Fibroblast of skin of left quadriceps (primary cell): ENCODE data around the gene DDHD1.
A peak's percentile ranks its signal among the peaks of the same experiment; 100 is the strongest.
"Not testable (repeated sequence)": the region's sequence is repeated elsewhere in the genome, so short reads cannot be mapped to it uniquely, and the experiment has no call there.

ENCODE experiments used
- DNase-seq, 2 experiments: peaks; one replicate each; pipeline ENCODE4 v3.0.0-alpha.2; 2013; ENCODE audit warnings: low read depth in 2 of 2

DDHD1 gene

GRCh38 chr14:53152887-53153701 lies at the start of gene DDHD1:
TSS of gene DDHD1 (minus strand) at chr14:53153323. CDS start at chr14:53153098, 225 bp downstream.
- peak; percentile 28 to 30 for DNase-seq

- no peak for DNase-seq
Measured at GRCh38 chr14:53195949-53196348, 42.8 kb upstream of the DDHD1 start.

DNA sequence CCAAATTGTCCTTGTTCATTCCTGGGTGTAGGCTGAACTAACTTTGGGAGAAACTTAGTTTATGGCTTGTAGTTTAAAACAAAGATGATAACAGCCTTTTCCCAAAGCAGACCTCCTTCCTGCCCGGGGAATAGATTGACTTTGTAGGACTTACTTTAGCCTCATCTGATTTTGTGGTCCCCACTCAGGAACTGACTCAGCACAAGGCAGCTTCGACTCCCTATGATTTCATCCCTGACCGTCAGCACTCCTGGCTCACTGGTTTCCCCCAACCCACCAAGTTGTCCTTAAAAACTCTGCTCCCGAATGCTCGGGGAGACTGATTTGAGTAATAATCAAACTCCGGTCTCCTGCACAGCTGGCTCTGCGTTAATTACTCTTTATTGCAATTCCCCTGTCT lies 40.1 kb upstream of the DDHD1 start:
- DNase-seq: peak in 1 of 2 experiments; percentile 7

- DNase-seq: no peak
Measured at GRCh38 chr14:53192052-53192760, 39.1 kb upstream of the DDHD1 start.

DNA sequence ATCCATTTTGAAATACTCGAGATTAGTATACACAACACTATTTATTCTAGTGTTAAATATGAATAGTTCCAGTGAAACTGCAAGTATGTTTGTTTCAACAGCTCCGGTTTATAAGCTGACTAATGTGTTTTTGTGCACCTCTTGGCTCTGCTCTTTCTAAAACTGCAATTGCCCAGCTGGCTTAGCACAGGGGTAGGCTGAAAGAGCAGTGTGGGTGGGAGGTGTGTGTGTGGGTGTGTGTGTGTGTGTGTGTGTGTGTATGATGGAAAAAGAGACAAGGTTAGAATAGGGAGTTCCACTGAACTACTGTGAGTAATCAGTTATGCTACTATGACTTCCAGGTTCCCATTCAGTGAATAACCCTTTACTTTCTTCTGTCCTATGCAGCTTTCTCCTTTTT lies 37.8 kb upstream of the DDHD1 start:
- no peak for DNase-seq

DNA sequence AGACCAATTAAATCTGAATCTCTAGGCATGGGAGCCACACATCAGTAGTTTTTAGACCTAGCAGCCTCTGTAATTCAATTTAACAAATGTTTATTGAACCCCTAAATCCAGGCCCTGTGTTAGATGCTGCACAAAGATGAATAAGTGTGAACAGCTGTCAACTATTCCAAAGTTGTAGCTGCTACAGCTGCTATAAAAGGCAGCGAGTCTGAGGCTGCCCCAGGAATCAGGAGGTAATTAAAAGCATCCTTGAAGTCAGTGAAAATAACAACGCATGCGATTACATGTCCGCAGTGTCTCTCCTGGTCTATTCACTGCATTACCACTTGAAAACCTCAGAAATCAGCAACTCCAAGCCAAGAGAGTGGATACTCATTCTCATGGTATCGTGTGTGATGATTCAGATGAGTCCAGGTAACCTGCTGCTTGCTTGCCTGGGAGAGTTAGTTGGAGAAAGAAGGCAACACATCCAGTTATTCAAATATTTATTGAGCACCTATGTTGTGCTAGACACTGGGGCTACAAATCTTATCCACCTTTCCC lies 34.9 kb upstream of the DDHD1 start:
- DNase-seq: no peak

GRCh38 chr14:53186532-53186931 lies 33.4 kb upstream of the DDHD1 start:
- no peak for DNase-seq

DNA sequence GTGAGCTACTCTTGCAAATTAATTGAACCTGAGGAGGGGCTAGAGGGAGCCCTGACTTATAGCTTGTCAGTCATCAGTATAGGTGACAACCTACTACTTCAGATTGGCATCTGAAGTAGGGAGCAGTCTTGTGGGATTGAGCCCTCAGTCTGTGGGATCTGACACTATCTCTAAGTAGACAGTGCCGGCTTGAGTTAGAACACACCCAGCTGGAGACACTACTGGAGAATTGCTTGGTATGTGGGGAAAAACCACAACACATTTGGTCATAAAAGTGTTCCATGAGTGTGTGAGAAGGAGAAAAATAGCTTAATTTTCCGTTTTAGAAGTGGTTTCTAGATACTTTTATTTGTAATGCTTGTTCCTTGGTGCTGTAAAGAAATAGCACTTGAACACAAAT lies 30.5 kb upstream of the DDHD1 start:
- DNase-seq: peak; percentile 36 to 40

DNA sequence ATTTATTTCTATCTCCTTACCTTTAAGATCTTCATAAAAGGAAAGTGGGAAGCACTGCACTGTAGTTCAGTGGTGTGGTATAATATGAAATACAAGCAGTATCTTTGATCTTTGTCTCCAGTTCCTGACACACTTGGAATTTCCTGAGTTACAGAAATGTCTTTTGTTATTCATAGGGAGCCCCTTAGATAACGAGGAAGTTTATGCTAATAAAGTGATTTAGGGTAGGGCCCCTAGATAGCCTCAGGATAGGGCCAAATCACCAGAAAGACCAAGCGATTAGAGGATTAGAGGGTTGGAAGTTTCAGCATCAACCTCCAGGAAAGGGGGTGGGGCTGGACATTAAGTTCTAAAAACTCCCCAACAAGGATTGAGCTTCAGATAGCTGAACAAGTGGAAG lies 29.9 kb upstream of the DDHD1 start:
- no peak for DNase-seq

DNA sequence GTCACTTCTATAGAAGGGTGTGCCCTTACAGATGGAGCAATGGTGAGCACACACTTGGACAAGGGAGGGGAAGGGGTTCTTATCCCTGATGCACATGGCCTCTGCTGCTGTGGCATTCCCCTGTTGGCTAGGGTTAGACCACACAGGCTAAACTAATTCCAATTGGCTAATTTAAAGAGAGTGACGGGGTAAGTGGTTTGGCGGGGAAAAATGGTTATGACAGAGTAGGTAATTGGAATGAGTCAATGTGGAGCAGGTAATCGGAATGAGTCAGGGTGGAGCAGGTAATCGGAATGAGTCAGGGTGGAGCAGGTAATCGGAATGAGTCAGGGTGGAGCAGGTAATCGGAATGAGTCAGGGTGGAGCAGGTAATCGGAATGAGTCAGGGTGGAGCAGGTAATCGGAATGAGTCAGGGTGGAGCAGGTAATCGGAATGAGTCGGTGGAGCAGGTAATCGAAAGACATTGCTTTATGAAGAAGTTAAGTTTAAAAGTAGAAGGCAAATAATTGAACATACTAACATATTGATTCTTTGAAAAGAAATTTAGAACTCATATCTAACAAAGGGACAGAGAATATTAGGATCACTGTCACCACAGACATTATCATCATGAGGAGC lies 28.4 kb upstream of the DDHD1 start:
- DNase-seq: not testable (repeated sequence)

DNA sequence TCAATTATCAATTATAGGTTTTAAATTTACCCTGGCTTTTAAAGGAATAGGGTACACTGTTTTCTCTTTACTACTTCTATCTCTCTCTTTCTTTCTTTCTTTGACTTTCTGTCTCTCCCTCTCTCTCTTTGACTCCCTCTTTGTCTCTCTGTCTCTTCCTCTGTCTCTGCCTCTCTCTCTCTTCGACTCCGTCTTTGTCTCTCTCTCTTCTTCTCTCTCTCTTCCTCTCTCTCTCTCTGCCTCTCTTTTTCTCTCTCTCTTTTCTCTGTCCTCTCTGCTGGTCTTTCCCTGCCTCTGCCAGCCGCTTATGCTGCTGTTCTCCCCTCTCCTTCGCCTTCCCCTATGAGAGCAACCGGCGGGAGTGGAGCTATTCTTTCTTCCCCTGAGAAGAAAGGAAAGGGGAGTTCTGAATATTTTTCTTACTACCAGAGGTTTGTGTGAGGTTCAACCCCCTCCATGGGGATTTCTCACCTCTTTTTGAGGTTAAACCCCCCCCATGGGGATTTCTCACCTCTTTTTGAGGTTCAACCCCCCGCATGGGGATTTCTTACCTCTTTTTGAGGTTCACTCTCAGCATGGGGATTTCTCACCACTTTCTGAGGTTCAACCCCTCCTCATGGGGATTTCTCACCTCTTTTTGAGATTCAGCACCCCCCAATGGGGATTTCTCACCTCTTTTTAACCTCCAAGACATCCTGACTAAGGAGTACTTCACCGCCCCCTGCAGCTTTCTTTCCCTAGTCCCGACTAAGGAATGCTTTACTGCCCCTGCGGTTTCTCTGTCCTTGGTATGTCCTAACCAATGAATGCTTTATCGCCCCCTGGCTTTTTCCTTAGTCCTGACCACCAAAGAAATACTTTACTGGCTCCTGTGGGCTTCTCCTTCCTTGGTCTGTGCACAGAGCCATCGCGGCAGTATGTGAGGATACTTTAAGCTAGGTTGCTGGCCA lies 27.4 kb upstream of the DDHD1 start:
- no peak for DNase-seq

DNA sequence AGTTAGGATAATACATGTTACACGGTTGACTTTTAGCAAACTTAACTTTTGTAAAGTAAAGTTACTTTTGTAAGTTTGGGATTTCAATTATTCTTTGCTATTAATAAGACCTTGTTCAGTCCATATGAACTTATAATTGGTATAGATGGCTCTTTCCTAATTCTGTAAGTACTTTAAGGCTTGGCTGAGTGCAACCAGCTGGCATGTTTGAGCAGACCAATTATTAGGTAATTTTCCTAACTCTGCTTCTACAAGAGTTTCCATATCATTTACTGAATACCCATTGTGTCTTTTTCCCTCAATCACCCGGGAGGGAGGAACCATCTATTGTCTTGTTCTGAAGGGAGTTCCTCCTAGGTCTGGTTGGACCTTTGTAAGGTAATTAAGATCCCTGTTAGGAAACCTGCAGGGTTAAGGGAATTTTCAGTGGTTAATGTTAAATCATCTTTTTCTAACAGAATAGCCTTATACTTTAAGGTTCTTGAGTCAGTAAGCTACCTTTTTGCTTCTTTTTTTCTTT lies 26.4 kb upstream of the DDHD1 start:
- not testable (repeated sequence) for DNase-seq

- DNase-seq: no peak
Measured at GRCh38 chr14:53175375-53175774, 22.3 kb upstream of the DDHD1 start.

GRCh38 chr14:53174918-53175317 lies 21.8 kb upstream of the DDHD1 start:
- DNase-seq: no peak

- DNase-seq: no peak
Measured at GRCh38 chr14:53168786-53169185, 15.7 kb upstream of the DDHD1 start.

DNA sequence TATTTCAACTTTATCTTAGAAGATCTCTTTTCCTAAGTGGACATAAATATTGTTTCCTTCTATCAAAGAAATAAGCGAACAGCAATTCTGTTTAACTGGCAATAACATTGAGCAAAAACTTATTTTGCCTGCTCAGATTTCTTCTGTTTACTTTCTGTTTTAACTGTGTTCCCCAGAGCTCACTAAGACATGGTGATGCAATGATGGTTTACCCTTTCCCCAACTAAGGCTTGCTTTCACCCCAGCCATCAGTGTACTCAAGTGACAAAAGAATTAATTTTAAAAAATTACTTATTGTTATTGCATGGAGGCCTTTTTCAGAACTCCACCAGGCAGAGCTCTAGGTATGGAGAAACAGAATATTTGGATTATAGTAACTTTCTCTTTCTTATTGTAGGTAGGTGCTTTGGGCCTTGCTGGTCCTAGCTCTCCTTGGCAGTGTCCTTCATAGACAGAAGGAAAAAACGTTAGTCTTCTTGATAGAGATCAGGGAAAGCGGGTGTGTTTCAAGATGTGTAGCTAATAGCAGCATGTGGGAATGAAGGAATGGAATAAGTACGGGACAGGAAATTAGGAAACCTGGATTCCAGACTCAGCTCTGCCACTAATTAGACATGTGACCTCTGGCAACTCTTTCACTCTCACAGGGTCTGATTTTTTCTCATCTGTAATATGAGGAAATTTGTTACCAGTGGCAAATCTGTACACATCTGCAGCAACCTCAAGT lies 14.6 kb upstream of the DDHD1 start:
- peak; percentile 27 to 35 for DNase-seq

GRCh38 chr14:53161758-53162435 lies 8.8 kb upstream of the DDHD1 start:
- DNase-seq: no peak

DNA sequence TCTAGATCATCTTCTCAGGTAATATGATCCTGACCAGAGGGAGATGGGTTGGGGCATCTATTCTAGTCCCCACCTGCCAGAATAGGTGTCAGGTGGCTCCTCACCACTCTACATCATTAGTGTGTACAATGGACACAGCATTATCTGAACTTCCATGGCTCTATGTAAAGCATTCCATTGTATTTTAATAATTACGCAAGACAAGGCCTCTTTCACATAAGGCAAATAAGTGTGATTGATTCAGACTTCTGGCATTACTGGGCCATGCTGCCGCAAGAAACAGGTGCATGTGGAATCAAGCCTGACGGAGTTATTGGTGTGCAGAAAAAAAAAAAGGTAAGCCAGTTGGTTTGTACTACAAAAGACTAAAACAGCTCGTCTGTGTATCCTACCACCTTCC lies 3.1 kb upstream of the DDHD1 start:
- DNase-seq: no peak

- DNase-seq: no peak
Measured at GRCh38 chr14:53153702-53154112, 584 bp upstream of the DDHD1 start.
